Measurements from ENCODE around the gene SLX9. TPM values are rescaled to one million over a fixed set of nuclear protein-coding genes. Genes with fewer than 3 reads are reported as not detected.

Gene SLX9
- total RNA-seq, 1 experiment from 2014 or later, result 80.1 TPM

DNA sequence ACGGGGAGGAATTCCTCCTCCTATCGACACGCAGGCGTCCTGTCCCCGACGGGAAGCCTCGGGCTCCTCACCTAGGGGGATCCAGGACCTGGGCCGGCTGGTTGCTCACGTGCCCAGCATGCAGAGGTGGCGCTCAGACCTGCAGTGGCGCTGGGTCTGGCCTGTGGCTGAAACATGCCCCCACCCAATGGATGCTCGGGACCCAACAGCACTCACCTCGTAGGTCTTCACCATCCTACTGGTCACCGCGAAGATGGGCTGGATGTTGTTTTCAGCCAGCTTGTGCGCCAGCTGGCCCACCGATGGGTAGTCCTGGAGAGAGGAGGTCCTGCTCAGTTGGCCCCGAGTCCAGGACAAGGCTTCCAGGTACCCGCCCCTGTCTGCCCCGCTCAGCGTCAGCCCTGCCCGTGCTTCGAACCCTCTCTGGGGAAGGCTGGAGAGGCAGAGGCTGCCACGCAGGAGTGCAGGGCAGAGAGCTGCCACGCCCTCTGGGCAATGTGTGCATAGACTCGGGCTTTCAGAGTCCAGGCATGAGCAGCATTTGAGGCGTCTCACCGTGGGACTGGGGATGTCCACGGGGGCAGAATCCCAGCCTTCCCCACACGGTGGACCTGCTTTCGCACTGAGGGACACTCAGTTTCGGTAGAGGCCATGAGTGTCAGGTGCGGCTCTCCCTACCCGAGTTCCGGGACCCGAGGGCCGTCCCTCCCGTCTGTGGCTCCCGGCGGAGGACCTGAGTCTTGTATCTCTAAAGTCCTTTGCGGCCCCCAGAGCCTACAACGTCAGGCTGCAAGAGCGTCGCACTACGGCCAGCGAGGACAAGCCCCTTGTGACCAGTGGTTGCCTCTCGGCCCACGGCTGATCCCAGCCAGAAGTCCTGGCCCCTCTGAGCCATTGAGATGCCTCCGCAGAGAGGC, 40.7 kb upstream of the SLX9 start:
- Histone ChIP-seq H3K9me2 (replicated peaks; ENCODE audit: low read length) (no peaks in the 10 kb centered on the region), H4K20me1 (ENCODE audit: low read length) (no peaks in the 10 kb centered on the region), H3K4me1 (ENCODE audit: insufficient read depth, low read length) (no peaks in the 10 kb centered on the region), H3K9me3 (ENCODE audit: low read length) (no peaks in the 10 kb centered on the region), H3K4me2 (ENCODE audit: low read length) (no peak overlapping the region), H2AFZ (ENCODE audit: low read length) (no peak overlapping the region), H3K36me3 (ENCODE audit: low read depth, low read length) (peaks cover 14% of the 10 kb centered on the region), H3K79me2 (ENCODE audit: low read length) (no peaks in the 10 kb centered on the region), H3F3A (ENCODE audit: low read length, unreplicated experiment) (peaks cover 6% of the 10 kb centered on the region), H3K4me3 (ENCODE audit: low read length) (no peak overlapping the region), H3K9ac (ENCODE audit: low read length) (no peak overlapping the region), H3K27ac (ENCODE audit: low read length) (no peak overlapping the region), H3K27me3 (ENCODE audit: low read length) (no peaks in the 10 kb centered on the region)
- intact Hi-C loops (cut with micrococcal nuclease), result no loop called here
- ATAC-seq (no peak), DNase-seq (no peak)
- ChIA-PET CTCF (no interaction called here), POLR2A (ENCODE audit: unreplicated experiment) (no interaction called here)
- TF ChIP-seq, protein P1, sequence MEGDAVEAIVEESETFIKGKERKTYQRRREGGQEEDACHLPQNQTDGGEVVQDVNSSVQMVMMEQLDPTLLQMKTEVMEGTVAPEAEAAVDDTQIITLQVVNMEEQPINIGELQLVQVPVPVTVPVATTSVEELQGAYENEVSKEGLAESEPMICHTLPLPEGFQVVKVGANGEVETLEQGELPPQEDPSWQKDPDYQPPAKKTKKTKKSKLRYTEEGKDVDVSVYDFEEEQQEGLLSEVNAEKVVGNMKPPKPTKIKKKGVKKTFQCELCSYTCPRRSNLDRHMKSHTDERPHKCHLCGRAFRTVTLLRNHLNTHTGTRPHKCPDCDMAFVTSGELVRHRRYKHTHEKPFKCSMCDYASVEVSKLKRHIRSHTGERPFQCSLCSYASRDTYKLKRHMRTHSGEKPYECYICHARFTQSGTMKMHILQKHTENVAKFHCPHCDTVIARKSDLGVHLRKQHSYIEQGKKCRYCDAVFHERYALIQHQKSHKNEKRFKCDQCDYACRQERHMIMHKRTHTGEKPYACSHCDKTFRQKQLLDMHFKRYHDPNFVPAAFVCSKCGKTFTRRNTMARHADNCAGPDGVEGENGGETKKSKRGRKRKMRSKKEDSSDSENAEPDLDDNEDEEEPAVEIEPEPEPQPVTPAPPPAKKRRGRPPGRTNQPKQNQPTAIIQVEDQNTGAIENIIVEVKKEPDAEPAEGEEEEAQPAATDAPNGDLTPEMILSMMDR (conservative IDR thresholded peaks at IDR 0.05; ENCODE audit: low read depth, low read length), result no peak
- TF ChIP-seq EZH2phosphoT487 (IDR thresholded peaks at IDR 0.05; ENCODE audit: borderline replicate concordance, low read length), result no peak
- no peak for TF ChIP-seq EZH2 (IDR thresholded peaks at IDR 0.05; ENCODE audit: low read length, unreplicated experiment)
- no TSS peak for BruUV-seq (replicated peaks)

DNA sequence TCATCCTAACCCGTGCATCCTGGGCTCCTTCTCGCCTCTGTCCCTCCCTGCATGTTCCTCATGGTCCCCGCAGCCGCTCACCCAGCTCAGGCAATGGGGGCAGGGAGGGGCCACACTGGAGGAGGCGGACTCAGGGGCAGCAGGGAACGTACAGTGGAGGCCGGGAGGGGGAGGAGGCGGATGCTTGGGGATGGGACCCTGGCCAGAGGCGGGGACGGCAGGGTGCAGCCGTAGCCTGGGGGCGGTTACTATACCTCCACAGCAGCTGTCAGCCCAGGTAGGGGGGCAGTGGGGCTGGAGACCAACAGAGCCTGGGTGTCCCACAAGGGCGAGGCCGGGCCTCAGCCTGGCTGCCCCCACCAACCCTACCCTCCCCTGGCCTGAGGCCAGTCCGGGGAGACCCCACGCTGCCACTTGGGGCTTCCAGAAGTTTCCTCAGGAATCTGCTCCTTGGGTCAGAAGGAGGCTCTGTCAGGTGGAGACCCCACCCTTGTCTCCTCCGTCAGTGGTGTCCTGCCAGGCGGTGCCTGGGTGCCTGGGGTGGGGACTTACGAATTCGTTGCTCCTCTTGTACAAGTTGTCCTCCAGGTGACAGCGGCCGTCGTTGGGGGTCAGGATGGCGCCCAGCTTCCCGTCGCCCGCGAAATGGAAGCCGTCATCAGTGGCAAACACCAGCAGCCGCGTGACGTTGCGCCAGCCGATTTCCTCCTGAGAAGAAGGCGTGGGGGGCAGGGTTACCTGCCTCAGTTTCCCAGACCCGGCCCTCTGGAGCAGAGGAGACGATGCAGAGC, 39.9 kb upstream of the SLX9 start:
- Histone ChIP-seq H4K20me1 (ENCODE audit: low read length) (no peaks in the 10 kb centered on the region), H3K4me3 (ENCODE audit: low read length) (no peak overlapping the region), H3K9ac (ENCODE audit: low read length) (no peak overlapping the region), H3K79me2 (ENCODE audit: low read length) (no peaks in the 10 kb centered on the region), H3K4me2 (ENCODE audit: low read length) (no peak overlapping the region), H3K36me3 (ENCODE audit: low read depth, low read length) (peaks cover 14% of the 10 kb centered on the region), H3K4me1 (ENCODE audit: insufficient read depth, low read length) (no peaks in the 10 kb centered on the region), H3K9me3 (ENCODE audit: low read length) (no peaks in the 10 kb centered on the region), H3K9me2 (replicated peaks; ENCODE audit: low read length) (no peaks in the 10 kb centered on the region), H3F3A (ENCODE audit: low read length, unreplicated experiment) (peaks cover 6% of the 10 kb centered on the region), H2AFZ (ENCODE audit: low read length) (no peak overlapping the region), H3K27me3 (ENCODE audit: low read length) (no peaks in the 10 kb centered on the region), H3K27ac (ENCODE audit: low read length) (no peak overlapping the region)
- TF ChIP-seq EZH2 (IDR thresholded peaks at IDR 0.05; ENCODE audit: low read length, unreplicated experiment) (no peak), EZH2phosphoT487 (IDR thresholded peaks at IDR 0.05; ENCODE audit: borderline replicate concordance, low read length) (no peak)
- TF ChIP-seq, protein P1 (conservative IDR thresholded peaks at IDR 0.05; ENCODE audit: low read depth, low read length), result no peak
- BruUV-seq (replicated peaks), result no TSS peak
- POLR2A ChIA-PET (ENCODE audit: unreplicated experiment), result no interaction called here
- ATAC-seq (no peak), DNase-seq (no peak)
- CTCF ChIA-PET, result interaction anchor here (0.6 kb wide), 1 partner anchor 44 kb away, joined by 4 read pairs; no protein-coding TSS in a partner anchor
- intact Hi-C loops (cut with micrococcal nuclease), result no loop called here
